VCaP (cell line): Measurements from ENCODE around the gene PLAAT4.
A peak's percentile ranks its signal among the peaks of the same experiment; 100 is the strongest.
"Not testable (repeated sequence)": the region's sequence is repeated elsewhere in the genome, so short reads cannot be mapped to it uniquely, and the experiment has no call there.

Source experiments
- H3K27ac ChIP-seq: fragments of 450-650 bp; 2 replicates; pipeline ENCODE4 v1.5.1; 2017
- TF ChIP-seq, protein P1 (sequence below): fragments of 450-650 bp; conservative IDR thresholded peaks from 2 replicates; pipeline ENCODE4 v1.5.1; 2017; ENCODE audit warnings: mild to moderate bottlenecking, moderate library complexity

PLAAT4 gene

DNA sequence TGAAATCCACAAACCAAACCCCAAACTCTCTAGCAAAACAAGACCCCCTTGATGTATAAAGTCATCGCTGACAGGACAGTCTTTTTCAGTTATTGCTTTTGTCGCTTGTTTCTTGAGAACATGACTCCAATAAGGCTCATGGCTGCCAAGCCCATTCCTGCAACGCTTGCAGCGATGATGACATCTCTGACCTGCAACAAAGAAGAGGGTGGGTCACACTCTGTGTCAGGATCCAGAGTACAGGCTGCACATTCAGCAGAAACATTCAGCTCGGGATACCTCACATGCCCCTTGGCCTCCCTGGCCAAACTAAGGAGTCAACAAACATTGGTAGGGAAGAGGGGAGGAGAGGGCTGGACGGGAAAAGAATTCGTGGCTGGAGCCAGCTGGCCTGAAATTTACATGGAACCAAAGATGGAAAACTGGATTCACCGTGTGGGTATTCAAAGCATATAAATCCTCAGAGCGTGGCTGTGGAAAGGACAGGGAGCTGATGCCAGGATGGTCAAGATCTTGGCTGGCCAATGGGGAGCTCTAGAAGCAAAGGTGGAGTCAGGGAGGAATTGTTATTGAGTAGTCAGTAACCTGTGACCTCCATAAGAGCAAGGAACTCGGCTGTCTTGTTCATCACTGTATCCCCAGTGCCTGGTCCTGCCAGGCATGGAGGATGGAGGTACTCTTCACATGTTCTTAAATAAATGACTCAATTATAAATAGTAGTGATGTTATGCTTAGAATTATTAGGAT lies 38.4 kb downstream of the PLAAT4 start:
- H3K27ac ChIP-seq = no peak overlapping the region
- TF ChIP-seq, protein P1, sequence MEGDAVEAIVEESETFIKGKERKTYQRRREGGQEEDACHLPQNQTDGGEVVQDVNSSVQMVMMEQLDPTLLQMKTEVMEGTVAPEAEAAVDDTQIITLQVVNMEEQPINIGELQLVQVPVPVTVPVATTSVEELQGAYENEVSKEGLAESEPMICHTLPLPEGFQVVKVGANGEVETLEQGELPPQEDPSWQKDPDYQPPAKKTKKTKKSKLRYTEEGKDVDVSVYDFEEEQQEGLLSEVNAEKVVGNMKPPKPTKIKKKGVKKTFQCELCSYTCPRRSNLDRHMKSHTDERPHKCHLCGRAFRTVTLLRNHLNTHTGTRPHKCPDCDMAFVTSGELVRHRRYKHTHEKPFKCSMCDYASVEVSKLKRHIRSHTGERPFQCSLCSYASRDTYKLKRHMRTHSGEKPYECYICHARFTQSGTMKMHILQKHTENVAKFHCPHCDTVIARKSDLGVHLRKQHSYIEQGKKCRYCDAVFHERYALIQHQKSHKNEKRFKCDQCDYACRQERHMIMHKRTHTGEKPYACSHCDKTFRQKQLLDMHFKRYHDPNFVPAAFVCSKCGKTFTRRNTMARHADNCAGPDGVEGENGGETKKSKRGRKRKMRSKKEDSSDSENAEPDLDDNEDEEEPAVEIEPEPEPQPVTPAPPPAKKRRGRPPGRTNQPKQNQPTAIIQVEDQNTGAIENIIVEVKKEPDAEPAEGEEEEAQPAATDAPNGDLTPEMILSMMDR = no peak

DNA sequence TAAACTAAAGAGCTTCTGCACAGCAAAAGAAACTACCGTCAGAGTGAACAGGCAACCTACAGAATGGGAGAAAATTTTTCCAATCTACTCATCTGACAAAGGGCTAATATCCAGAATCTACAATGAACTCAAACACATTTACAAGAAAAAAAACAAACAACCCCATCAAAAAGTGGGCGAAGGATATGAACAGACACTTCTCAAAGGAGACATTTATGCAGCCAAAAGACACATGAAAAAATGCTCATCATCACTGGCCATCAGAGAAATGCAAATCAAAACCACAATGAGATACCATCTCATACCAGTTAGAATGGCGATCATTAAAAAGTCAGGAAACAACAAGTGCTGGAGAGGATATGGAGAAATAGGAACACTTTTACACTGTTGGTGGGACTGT lies 42.3 kb downstream of the PLAAT4 start:
- not testable (repeated sequence) for H3K27ac ChIP-seq

DNA sequence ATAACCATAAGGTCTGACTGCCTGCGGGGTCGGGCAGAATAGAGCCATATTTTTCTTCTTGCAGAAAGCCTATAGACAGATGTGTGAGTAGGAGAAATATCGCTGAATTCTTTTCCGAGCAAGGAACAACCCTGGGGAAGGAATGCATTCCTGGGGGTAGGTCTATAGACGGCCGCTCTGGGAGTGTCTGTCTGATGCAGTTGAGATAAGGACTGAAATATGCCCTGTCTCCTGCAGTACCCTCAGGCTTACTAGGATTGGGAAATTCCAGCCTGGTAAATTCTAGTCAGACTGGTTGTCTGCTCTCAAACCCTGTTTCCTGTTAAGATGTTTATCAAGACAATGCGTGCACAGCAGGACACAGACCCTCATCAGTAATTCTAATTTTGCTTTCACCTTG lies 44.6 kb downstream of the PLAAT4 start:
- H3K27ac ChIP-seq = not testable (repeated sequence)

DNA sequence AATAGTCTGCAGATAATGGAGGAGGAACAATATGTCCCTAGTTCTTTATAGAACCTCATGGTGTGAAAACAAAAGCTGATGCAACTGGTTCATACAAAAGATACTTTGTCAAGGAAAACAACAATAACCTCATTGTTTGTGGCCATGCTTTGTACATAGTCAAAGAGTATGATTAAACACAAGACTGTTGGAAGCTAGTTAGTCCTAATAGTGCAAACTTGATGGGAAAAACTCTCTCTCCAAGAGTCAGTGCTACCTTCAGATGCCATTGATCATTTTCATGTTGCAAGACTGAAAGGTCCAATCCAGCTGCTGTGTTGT lies 46.7 kb downstream of the PLAAT4 start:
- no peak overlapping the region for H3K27ac ChIP-seq
- TF ChIP-seq, protein P1 = no peak

DNA sequence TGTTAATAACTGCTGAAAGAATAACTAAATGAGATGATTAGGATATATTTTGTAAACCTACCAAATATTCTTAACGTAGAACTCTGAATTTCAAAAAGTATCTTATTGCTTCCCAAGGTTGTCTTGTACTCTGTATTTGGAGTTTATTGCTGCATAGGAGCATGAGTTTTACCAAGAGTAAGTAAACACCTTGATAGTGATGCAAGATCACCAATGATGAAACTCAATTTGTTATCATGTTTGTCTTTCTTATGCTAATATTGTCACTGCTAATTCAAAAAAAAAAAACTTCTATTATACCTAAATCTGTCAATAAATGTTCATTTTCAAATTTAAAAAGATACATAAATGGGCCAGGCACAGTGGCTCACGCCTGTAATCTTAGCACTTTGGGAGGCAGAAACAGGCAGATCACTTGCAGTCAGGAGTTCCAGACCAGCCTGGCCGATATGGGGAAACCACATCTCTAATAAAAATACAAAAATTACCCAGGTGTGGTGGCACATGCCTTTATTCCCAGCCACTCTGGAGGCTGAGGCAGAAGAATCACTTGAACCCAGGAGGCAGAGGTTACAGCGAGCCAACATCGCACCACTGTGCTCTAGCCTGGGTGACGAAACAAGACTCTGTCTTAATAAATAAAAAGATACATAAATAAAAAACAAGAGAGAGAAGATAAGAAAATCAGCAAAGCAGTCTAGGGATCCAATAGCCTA lies 50.0 kb downstream of the PLAAT4 start:
- TF ChIP-seq, protein P1 = no peak
- peak overlapping the region; percentile 44 for H3K27ac ChIP-seq

DNA sequence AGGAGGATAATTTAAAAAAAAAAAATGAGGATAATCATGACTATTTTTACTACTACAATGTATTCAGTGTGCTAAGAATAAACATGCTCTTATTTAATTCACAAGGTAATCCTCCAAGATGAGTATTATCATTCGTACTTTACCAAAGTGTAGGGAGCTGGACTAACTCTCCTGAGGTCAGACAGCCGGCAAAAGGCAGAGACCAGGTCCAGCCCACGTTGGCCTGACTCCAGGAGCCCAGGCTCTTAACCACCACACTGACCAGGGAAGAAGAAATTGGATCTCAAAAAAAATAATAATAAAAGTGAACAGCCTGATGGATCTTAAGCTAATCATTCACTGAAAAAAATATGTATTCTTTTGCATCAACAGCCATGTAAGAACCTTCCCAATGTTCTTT lies 52.4 kb downstream of the PLAAT4 start:
- no peak overlapping the region; the same call in 1 of the 2 replicates for H3K27ac ChIP-seq
- TF ChIP-seq, protein P1 = no peak

DNA sequence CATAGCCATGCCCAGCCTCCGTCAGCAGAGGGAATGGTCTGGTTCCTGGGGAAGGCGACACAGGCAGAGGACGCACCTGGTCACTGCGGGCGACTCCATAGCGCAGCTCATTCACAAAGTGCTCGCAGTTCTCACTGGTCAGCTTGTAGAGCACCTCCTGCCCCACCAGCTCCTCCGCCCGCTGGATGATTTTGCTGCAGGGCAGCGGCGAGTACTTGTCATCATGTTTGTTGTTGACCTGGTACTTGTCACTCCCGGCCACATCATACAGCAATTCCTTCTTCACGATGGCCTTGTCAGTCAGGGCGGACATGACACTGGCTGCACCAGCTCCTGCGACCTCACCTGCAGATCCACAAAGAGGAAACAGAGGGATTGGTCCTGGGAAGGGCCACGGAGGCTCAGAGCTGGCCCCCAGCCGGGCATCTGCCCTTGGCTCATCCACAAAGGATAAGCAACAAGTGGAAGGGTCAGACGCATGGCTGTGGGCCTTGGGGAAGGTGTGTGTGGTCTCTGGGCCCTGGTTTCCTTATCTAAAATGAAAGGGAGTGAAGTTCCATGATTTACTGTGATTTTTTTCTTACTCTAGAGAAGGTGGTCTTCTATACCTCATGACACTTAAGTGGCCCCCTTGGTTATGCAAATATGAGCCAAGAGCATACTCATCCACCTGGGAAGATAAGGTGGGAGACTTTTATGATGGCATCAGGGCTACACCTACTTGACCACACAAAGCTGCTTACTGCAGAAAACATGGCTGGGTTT lies 53.6 kb downstream of the PLAAT4 start:
- no peak overlapping the region; the same call in 1 of the 2 replicates for H3K27ac ChIP-seq
- TF ChIP-seq, protein P1 = no peak

DNA sequence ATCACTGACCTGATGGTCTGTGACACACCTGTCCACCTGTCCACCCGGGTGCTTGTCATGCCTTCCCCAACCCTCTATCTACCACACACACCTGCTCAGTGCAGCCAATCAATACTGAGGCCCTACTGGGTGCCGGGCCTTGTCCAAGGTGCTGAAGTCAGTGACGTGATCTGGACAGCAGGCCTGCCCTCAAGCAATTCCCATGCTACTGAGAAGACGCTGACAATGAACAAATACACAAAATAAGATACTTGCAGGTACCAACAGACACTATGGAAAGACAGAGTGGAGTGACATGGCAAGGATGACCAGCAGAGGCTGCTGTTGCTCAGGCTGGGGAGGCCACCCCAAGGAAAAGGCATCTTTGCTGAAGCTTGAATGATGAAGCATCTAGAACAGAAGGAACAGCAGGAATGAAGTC lies 56.4 kb downstream of the PLAAT4 start:
- H3K27ac ChIP-seq = peak overlapping the region; percentile 13; the same call in 1 of the 2 replicates

More for the DNA sequence above, 56.4 kb downstream of the PLAAT4 start:
- TF ChIP-seq, protein P1 = peak; percentile 100
